Urothelium cell line (cell line): ENCODE results near the gene PIK3CG.
"Not testable (repeated sequence)": the region's sequence is repeated elsewhere in the genome, so short reads cannot be mapped to it uniquely, and the experiment has no call there.

ENCODE experiments used
- DNase-seq: peaks from one replicate; pipeline ENCODE4 v3.0.0; 2011; ENCODE audit warnings: low spot score, mixed read lengths
- FAIRE-seq: peaks from 2 replicates; lab custom pipeline; 2011; peaks lifted over from hg19 to GRCh38; lab: Jason Lieb, UNC

The PIK3CG gene

GRCh38 chr7:106865130-106866041, at the start of gene PIK3CG:
Gene PIK3CG, plus strand, starts transcription at chr7:106865282. Its CDS starts 2,280 bp downstream, at chr7:106867562.
- FAIRE-seq (no peak), DNase-seq (no peak)

- DNase-seq (no peak), FAIRE-seq (no peak)
Observed at GRCh38 chr7:106817098-106817497, 48.0 kb upstream of the PIK3CG start.

- DNase-seq (no peak), FAIRE-seq (no peak)
Observed at GRCh38 chr7:106818736-106819135, 46.3 kb upstream of the PIK3CG start.

GRCh38 chr7:106819546-106819945, 45.5 kb upstream of the PIK3CG start:
- no peak for DNase-seq
- no peak for FAIRE-seq

- DNase-seq (no peak), FAIRE-seq (no peak)
Observed at GRCh38 chr7:106820321-106821217, 44.5 kb upstream of the PIK3CG start.

GRCh38 chr7:106823631-106824030, 41.5 kb upstream of the PIK3CG start:
- peak; percentile 62 for DNase-seq

GRCh38 chr7:106824458-106824857, 40.6 kb upstream of the PIK3CG start:
- no peak for FAIRE-seq
- DNase-seq = peak; percentile 72

More at GRCh38 chr7:106823631-106824030, 41.5 kb upstream of the PIK3CG start:
- FAIRE-seq = peak; percentile 62

GRCh38 chr7:106827626-106828025, 37.5 kb upstream of the PIK3CG start:
- FAIRE-seq = no peak
- no peak for DNase-seq

DNA sequence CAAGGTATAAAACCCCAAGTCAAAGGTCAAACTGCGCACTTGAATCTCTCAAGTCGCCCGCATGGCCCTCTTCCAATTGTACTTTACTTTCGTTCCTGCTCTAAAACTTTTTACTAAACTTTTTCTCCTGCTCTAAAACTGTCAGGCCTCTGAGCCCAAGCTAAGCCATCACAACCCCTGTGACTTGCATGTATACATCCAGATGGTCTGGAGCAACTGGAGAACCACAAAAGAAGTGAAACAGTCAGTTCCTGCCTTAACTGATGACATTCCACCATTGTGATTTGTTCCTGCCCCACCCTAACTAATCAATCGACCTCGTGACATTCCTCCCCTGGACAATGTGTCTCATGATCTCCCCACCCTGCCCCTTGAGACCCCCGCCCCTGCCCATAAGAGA, 35.6 kb upstream of the PIK3CG start:
- no peak for FAIRE-seq
- DNase-seq = no peak

- DNase-seq, FAIRE-seq: not testable (repeated sequence)
Observed at GRCh38 chr7:106830896-106831295, 34.2 kb upstream of the PIK3CG start.

GRCh38 chr7:106836816-106837215, 28.3 kb upstream of the PIK3CG start:
- FAIRE-seq = no peak
- DNase-seq = no peak

DNA sequence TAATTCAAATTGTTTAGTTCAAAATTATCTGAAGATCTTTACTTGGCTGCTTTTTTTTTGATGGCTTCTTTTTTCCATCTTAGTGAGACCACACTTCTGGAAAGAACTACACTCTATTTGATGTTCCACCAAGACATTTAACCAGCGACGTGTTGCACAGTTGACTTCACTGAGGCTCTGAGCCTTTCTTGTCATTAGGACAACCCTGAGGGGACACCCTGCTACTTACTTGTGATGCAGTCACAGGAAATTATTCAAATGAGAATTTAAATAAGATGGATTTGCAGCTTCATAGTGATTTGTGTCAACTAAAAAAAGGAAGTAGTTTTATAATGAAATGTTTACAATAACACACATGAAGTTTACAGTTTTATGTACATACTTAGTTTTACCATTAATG, 25.6 kb upstream of the PIK3CG start:
- FAIRE-seq (no peak), DNase-seq (no peak)

DNA sequence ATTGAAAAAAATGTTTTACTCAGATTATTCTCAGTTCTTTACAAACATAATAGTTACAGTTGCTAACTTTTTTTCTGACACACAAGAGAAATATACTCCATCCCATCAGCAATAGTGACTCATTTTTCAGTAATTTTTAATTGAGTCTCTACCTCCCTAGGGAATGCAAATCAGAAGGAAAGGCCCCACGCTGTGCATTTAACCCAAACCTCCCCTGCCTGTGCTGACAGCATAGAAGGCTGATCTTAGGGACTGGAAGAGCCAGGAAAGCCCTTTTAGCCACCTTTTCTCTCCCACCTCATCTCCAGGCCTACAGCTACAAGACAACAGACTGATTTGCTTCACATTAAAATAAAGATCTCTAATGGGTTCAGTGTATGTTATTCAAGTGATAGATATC, 24.7 kb upstream of the PIK3CG start:
- peak; percentile 61 for DNase-seq
- no peak for FAIRE-seq

DNA sequence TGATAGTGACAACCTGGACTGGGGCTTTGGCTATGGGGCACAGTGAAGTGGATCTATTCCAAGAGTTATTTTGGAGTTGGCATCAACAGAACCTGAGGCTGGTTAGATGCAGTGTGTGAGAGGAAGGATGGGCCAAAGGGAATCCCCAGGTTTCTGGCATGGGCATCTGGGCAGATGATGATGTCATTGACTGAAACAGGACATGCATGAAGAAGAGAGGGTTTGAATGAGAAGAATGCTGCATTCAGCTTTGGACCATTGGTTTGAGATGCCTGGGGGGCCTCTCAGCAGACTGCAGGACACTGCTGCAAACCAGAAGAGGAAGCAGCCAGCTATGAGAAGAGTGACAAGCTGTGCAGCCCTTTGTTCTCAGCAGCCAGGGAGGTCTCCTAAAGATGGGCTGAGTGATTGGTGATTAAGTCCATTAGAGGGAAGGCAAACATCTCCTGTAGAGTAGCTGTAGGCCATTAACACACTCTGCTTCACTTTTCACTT, 23.1 kb upstream of the PIK3CG start:
- FAIRE-seq (peak; percentile 23), DNase-seq (no peak)

- DNase-seq = no peak
- no peak for FAIRE-seq
Observed at GRCh38 chr7:106844279-106844997, 20.6 kb upstream of the PIK3CG start.

- FAIRE-seq (no peak), DNase-seq (no peak)
Observed at GRCh38 chr7:106848049-106848448, 17.0 kb upstream of the PIK3CG start.

- FAIRE-seq (peak; percentile 17), DNase-seq (peak; percentile 67)
Observed at GRCh38 chr7:106848851-106849442, 16.1 kb upstream of the PIK3CG start.

DNA sequence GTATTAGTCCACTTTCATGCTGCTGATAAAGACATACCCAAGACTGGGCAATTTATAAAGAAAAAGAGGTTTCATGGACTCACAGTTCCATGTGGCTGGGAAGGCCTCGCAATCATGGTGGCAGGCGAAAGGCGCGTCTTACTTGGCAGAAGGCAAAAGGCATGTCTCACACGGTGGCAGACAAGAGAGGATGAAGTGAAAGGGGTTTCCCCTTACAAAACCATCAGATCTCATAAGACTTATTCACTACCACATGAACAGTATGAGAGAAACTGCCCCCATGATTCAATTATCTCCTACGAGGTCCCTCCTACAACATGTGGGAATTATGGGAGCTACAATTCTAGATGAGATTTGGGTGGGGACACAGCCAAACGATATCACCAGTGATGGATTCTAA, 13.4 kb upstream of the PIK3CG start:
- FAIRE-seq, DNase-seq: not testable (repeated sequence)

DNA sequence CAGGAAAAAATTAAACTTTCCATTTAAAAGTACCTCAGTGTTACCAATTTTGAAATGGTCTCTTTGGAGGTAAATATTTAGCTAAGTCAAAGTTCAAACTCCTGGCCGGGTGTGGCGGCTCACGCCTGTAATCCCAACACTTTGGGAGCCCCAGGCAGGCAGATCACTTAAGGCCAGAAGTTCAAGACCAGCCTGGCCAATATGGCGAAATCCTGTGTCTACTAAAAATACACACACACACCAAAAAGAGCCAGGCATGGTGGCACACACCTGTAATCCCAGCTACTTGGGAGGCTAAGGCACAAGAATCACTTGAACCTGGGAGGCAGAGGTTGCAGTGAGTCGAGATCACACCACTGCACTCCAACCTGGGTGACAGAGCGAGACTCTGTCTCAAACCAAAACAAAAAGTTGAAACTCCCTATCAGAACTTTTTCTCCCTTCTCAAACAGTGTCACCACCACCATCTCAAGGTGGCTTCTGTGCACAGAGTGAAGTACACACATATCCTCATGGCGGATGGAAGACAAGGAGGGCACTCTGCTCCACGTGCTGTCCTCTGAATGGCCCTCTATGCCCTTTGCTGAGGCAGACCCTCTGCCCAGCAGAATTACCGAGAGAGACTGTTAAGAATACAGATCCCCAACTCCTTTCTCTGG, 11.7 kb upstream of the PIK3CG start:
- FAIRE-seq = no peak
- DNase-seq = no peak
